CD4-positive, alpha-beta T cell treated with Interleukin-4 for 1 hour (primary cell): ENCODE results near the gene GLI1.
A peak's percentile ranks its signal among the peaks of the same experiment; 100 is the strongest.

Experiments
- DNase-seq, 2 donors: peaks; one replicate each; pipeline ENCODE4 v3.0.0-alpha.2; 2020 to 2022

GLI1 gene

GRCh38 chr12:57521525-57522010, 62.0 kb downstream of the GLI1 start:
- peak; percentile 17 to 21 for DNase-seq
